ENCODE data around the gene SSUH2.

The SSUH2 gene

GRCh38 chr3:8627201-8627940, 17.2 kb downstream of the SSUH2 start:
- no peak for DNase-seq (ENCODE audit: extremely low read depth, low read depth)
- no peak overlapping the region for H3K4me3 ChIP-seq (replicated peaks; ENCODE audit: low read depth, low read length)
- no peak for TF ChIP-seq CTCF (IDR thresholded peaks at IDR 0.05; ENCODE audit: low read depth, low read length, missing control alignments)

- DNase-seq (ENCODE audit: extremely low read depth, low read depth), result no peak
- no peak for TF ChIP-seq CTCF (IDR thresholded peaks at IDR 0.05; ENCODE audit: low read depth, low read length, missing control alignments)
- H3K4me3 ChIP-seq (replicated peaks; ENCODE audit: low read depth, low read length), result no peak overlapping the region
Measured at GRCh38 chr3:8625991-8626390, 18.6 kb downstream of the SSUH2 start.

GRCh38 chr3:8624612-8625011, 20.0 kb downstream of the SSUH2 start:
- no peak for DNase-seq (ENCODE audit: extremely low read depth, low read depth)
- H3K4me3 ChIP-seq (replicated peaks; ENCODE audit: low read depth, low read length), result no peak overlapping the region
- TF ChIP-seq CTCF (IDR thresholded peaks at IDR 0.05; ENCODE audit: low read depth, low read length, missing control alignments), result no peak

GRCh38 chr3:8623741-8624140, 20.9 kb downstream of the SSUH2 start:
- H3K4me3 ChIP-seq (replicated peaks; ENCODE audit: low read depth, low read length), result no peak overlapping the region
- TF ChIP-seq CTCF (IDR thresholded peaks at IDR 0.05; ENCODE audit: low read depth, low read length, missing control alignments), result no peak
- DNase-seq (ENCODE audit: extremely low read depth, low read depth), result no peak

- peak; percentile 26 for DNase-seq (ENCODE audit: extremely low read depth, low read depth)
- no peak overlapping the region for H3K4me3 ChIP-seq (replicated peaks; ENCODE audit: low read depth, low read length)
- TF ChIP-seq CTCF (IDR thresholded peaks at IDR 0.05; ENCODE audit: low read depth, low read length, missing control alignments), result peak; percentile 88
Measured at GRCh38 chr3:8622873-8623691, 21.5 kb downstream of the SSUH2 start.

GRCh38 chr3:8621872-8622271, 22.7 kb downstream of the SSUH2 start:
- peak; percentile 10 for DNase-seq (ENCODE audit: extremely low read depth, low read depth)
- H3K4me3 ChIP-seq (replicated peaks; ENCODE audit: low read depth, low read length), result no peak overlapping the region
- TF ChIP-seq CTCF (IDR thresholded peaks at IDR 0.05; ENCODE audit: low read depth, low read length, missing control alignments), result no peak
